Cardiac septum (tissue), 1 donor: ENCODE measurements around the gene DNAJB4. TPM values are rescaled to one million over a fixed set of nuclear protein-coding genes. Genes with fewer than 3 reads are reported as not detected.
"Not testable (repeated sequence)": the region's sequence is repeated elsewhere in the genome, so short reads cannot be mapped to it uniquely, and the experiment has no call there.

Experiments
- DNase-seq: peaks from one replicate; pipeline ENCODE4 v3.0.0-alpha.2; 2020; ENCODE audit warnings: low spot score
- intact Hi-C: fragments of 100-400 bp; cut with DNase I; formaldehyde crosslinking; loops from one replicate; pipeline ENCODE4 v1.14.0; 2022
- total RNA-seq: library from RNA; stranded (reverse); fragmentation: NEBNext Ultra II Directional; extraction: Animal tissue kit (Norgen Biotek cat#: 25700); gene quantifications from one replicate; pipeline ENCODE4 v1.2.1, GENCODE V29; 2021
- donor health status: DM: no; HTN: no; CAD: no.

DNAJB4 gene
- total RNA-seq, 1 donor from 2014 or later = 140 TPM

GRCh38 chr1:78053498-78053897 lies 48.8 kb downstream of the DNAJB4 start:
- DNase-seq = no peak
- intact Hi-C loops = no loop called here

- intact Hi-C loops = no loop called here
- no peak for DNase-seq
Measured at GRCh38 chr1:78054559-78054958, 49.8 kb downstream of the DNAJB4 start.

- intact Hi-C loops = no loop called here
Measured at GRCh38 chr1:78054972-78055371, 50.2 kb downstream of the DNAJB4 start.

GRCh38 chr1:78055565-78056132 lies 50.9 kb downstream of the DNAJB4 start:
- DNase-seq = no peak
- intact Hi-C loops = no loop called here

More at GRCh38 chr1:78054972-78055371, 50.2 kb downstream of the DNAJB4 start:
- DNase-seq = no peak

GRCh38 chr1:78058670-78059069 lies 53.9 kb downstream of the DNAJB4 start:
- no peak for DNase-seq
- intact Hi-C loops = no loop called here

GRCh38 chr1:78060857-78061563 lies 56.3 kb downstream of the DNAJB4 start:
- intact Hi-C loops = no loop called here
- DNase-seq = no peak

- intact Hi-C loops = no loop called here
- DNase-seq = no peak
Measured at GRCh38 chr1:78061825-78062523, 57.2 kb downstream of the DNAJB4 start.

GRCh38 chr1:78064886-78065285 lies 60.1 kb downstream of the DNAJB4 start:
- intact Hi-C loops, DNase-seq: not testable (repeated sequence)

Other genes starting within 250 kb of the DNAJB4 start
- gene USP33, start 245.1 kb upstream of the DNAJB4 start, total RNA-seq = 26.3 TPM
- gene MIGA1, start 225.3 kb upstream of the DNAJB4 start, total RNA-seq = 11.1 TPM
- 532 TPM for gene NEXN, start 116.3 kb upstream of the DNAJB4 start, total RNA-seq
- gene FUBP1, start 25.9 kb upstream of the DNAJB4 start, total RNA-seq = 80.0 TPM
- 4.0 TPM for gene GIPC2, start 41.0 kb downstream of the DNAJB4 start, total RNA-seq